HEK293 (cell line): ENCODE results near the gene CEP72.

Experiments used
- GLIS1 ChIP-seq: fragments of 450-650 bp; formaldehyde crosslinking; IDR thresholded peaks from 2 replicates; pipeline ENCODE4 v1.5.1; 2016; ENCODE audit warnings: missing biosample characterization, missing genetic modification characterization
- KLF16 ChIP-seq: fragments of 450-650 bp; formaldehyde crosslinking; IDR thresholded peaks from 2 replicates; pipeline ENCODE4 v1.5.1; 2017; ENCODE audit warnings: missing biosample characterization, missing genetic modification characterization
- MEIS1 ChIP-seq: sonication (generic); formaldehyde crosslinking; IDR thresholded peaks from 2 replicates; pipeline ENCODE4 v1.8.1; 2022; ENCODE audit warnings: missing genetic modification reagents, mild to moderate bottlenecking, borderline replicate concordance
- OVOL3 ChIP-seq: fragments of 450-650 bp; formaldehyde crosslinking; IDR thresholded peaks from 2 replicates; pipeline ENCODE4 v1.5.1; 2016; ENCODE audit warnings: missing biosample characterization, missing genetic modification characterization
- RBAK ChIP-seq: fragments of 450-650 bp; formaldehyde crosslinking; IDR thresholded peaks from 2 replicates; pipeline ENCODE4 v1.5.1; 2016; ENCODE audit warnings: missing biosample characterization, missing genetic modification characterization
- ZBTB8A ChIP-seq: fragments of 450-650 bp; formaldehyde crosslinking; IDR thresholded peaks from 2 replicates; pipeline ENCODE4 v1.5.1; 2016; ENCODE audit warnings: missing biosample characterization, missing genetic modification characterization
- ZEB2 ChIP-seq: fragments of 450-650 bp; formaldehyde crosslinking; IDR thresholded peaks from 2 replicates; pipeline ENCODE4 v1.5.1; 2016; ENCODE audit warnings: missing biosample characterization, missing genetic modification characterization
- ZIC2 ChIP-seq: fragments of 450-650 bp; formaldehyde crosslinking; IDR thresholded peaks from 2 replicates; pipeline ENCODE4 v1.5.1; 2016; ENCODE audit warnings: missing biosample characterization, missing genetic modification characterization
- ZNF184 ChIP-seq: fragments of 450-650 bp; IDR thresholded peaks from 2 replicates; pipeline ENCODE4 v1.5.1; 2018; ENCODE audit warnings: missing biosample characterization, mild to moderate bottlenecking, missing genetic modification characterization
- ZNF24 ChIP-seq: fragments of 450-650 bp; formaldehyde crosslinking; IDR thresholded peaks from 2 replicates; pipeline ENCODE4 v1.5.1; 2016; ENCODE audit warnings: missing biosample characterization, missing genetic modification characterization
- ZNF292 ChIP-seq: fragments of 450-650 bp; formaldehyde crosslinking; IDR thresholded peaks from 2 replicates; pipeline ENCODE4 v1.5.1; 2016; ENCODE audit warnings: low read depth, missing biosample characterization, missing genetic modification characterization, borderline replicate concordance
- ZNF324 ChIP-seq: fragments of 450-650 bp; formaldehyde crosslinking; IDR thresholded peaks from 2 replicates; pipeline ENCODE4 v1.5.1; 2016; ENCODE audit warnings: missing biosample characterization, missing genetic modification characterization
- ZNF335 ChIP-seq: fragments of 450-650 bp; formaldehyde crosslinking; conservative IDR thresholded peaks from 2 replicates; pipeline ENCODE4 v1.5.1; 2016; ENCODE audit warnings: missing biosample characterization, missing genetic modification characterization
- ZNF341 ChIP-seq: fragments of 450-650 bp; formaldehyde crosslinking; IDR thresholded peaks from 2 replicates; pipeline ENCODE4; 2016; ENCODE audit warnings: low read depth, missing biosample characterization, missing genetic modification characterization
- ZNF350 ChIP-seq: fragments of 450-650 bp; formaldehyde crosslinking; IDR thresholded peaks from 2 replicates; pipeline ENCODE4 v1.5.0; 2017; ENCODE audit warnings: missing biosample characterization, mild to moderate bottlenecking, missing genetic modification characterization
- ZNF366 ChIP-seq: fragments of 450-650 bp; formaldehyde crosslinking; conservative IDR thresholded peaks from 2 replicates; pipeline ENCODE4 v1.5.1; 2016; ENCODE audit warnings: missing biosample characterization, missing genetic modification characterization
- ZNF423 ChIP-seq: fragments of 450-650 bp; formaldehyde crosslinking; IDR thresholded peaks from 2 replicates; pipeline ENCODE4 v1.5.1; 2016; ENCODE audit warnings: missing biosample characterization, missing genetic modification characterization
- ZNF48 ChIP-seq: fragments of 450-650 bp; formaldehyde crosslinking; IDR thresholded peaks from 2 replicates; pipeline ENCODE4 v1.5.1; 2016; ENCODE audit warnings: missing biosample characterization, missing genetic modification characterization
- ZNF501 ChIP-seq: fragments of 450-650 bp; formaldehyde crosslinking; IDR thresholded peaks from 2 replicates; pipeline ENCODE4 v1.5.1; 2016; ENCODE audit warnings: missing biosample characterization, missing genetic modification characterization
- ZNF585B ChIP-seq: fragments of 450-650 bp; formaldehyde crosslinking; IDR thresholded peaks from 2 replicates; pipeline ENCODE4 v1.5.1; 2016; ENCODE audit warnings: missing biosample characterization, missing genetic modification characterization
- ZNF629 ChIP-seq: fragments of 450-650 bp; formaldehyde crosslinking; IDR thresholded peaks from 2 replicates; pipeline ENCODE4 v1.5.1; 2017; ENCODE audit warnings: missing biosample characterization, missing genetic modification characterization
- ZNF654 ChIP-seq: fragments of 450-650 bp; formaldehyde crosslinking; IDR thresholded peaks from 2 replicates; pipeline ENCODE4 v1.5.1; 2016; ENCODE audit warnings: low read depth, missing biosample characterization, missing genetic modification characterization
- ZNF701 ChIP-seq: fragments of 450-650 bp; formaldehyde crosslinking; IDR thresholded peaks from 2 replicates; pipeline ENCODE4 v1.5.1; 2016; ENCODE audit warnings: missing biosample characterization, missing genetic modification characterization
- ZNF777 ChIP-seq: fragments of 450-650 bp; formaldehyde crosslinking; IDR thresholded peaks from 2 replicates; pipeline ENCODE4 v1.5.1; 2017; ENCODE audit warnings: missing biosample characterization, missing genetic modification characterization, borderline replicate concordance
- ZNF843 ChIP-seq: fragments of 450-650 bp; formaldehyde crosslinking; IDR thresholded peaks from 2 replicates; pipeline ENCODE4 v1.5.1; 2016; ENCODE audit warnings: missing biosample characterization, missing genetic modification characterization
- ZXDB ChIP-seq: fragments of 450-650 bp; formaldehyde crosslinking; IDR thresholded peaks from 2 replicates; pipeline ENCODE4 v1.5.1; 2016; ENCODE audit warnings: missing biosample characterization, missing genetic modification characterization
- TF ChIP-seq, protein P1 (sequence below): fragments of 450-650 bp; formaldehyde crosslinking; IDR thresholded peaks from 2 replicates; pipeline ENCODE4 v1.5.1; 2016; ENCODE audit warnings: missing biosample characterization, missing genetic modification characterization
- TF ChIP-seq, protein P2 (sequence below): fragments of 450-650 bp; formaldehyde crosslinking; conservative IDR thresholded peaks from 2 replicates; pipeline ENCODE4 v1.5.1; 2016; ENCODE audit warnings: low read depth, missing biosample characterization, missing genetic modification characterization
- TF ChIP-seq, protein P3 (sequence below): fragments of 450-650 bp; formaldehyde crosslinking; IDR thresholded peaks from 2 replicates; pipeline ENCODE4 v1.5.1; 2016; ENCODE audit warnings: missing biosample characterization, missing genetic modification characterization

Gene CEP72

GRCh38 chr5:611731-612486 is at the start of gene CEP72 (continued):
- TF ChIP-seq, protein P1, sequence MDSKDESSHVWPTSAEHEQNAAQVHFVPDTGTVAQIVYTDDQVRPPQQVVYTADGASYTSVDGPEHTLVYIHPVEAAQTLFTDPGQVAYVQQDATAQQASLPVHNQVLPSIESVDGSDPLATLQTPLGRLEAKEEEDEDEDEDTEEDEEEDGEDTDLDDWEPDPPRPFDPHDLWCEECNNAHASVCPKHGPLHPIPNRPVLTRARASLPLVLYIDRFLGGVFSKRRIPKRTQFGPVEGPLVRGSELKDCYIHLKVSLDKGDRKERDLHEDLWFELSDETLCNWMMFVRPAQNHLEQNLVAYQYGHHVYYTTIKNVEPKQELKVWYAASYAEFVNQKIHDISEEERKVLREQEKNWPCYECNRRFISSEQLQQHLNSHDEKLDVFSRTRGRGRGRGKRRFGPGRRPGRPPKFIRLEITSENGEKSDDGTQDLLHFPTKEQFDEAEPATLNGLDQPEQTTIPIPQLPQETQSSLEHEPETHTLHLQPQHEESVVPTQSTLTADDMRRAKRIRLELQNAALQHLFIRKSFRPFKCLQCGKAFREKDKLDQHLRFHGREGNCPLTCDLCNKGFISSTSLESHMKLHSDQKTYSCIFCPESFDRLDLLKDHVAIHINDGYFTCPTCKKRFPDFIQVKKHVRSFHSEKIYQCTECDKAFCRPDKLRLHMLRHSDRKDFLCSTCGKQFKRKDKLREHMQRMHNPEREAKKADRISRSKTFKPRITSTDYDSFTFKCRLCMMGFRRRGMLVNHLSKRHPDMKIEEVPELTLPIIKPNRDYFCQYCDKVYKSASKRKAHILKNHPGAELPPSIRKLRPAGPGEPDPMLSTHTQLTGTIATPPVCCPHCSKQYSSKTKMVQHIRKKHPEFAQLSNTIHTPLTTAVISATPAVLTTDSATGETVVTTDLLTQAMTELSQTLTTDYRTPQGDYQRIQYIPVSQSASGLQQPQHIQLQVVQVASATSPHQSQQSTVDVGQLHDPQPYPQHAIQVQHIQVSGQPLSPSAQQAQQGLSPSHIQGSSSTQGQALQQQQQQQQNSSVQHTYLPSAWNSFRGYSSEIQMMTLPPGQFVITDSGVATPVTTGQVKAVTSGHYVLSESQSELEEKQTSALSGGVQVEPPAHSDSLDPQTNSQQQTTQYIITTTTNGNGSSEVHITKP (tag by site-specific recombination) = peak; percentile 94
- TF ChIP-seq MEIS1 (CRISPR knock-in tag) = no peak
- TF ChIP-seq ZXDB = peak; percentile 59; the same call in 1 of the 2 replicates
- 0 out of 2 replicates have a peak, but pooled peaks have one; percentile 32 for TF ChIP-seq ZNF501 (tag by site-specific recombination)
- 0 out of 2 replicates have a peak, but pooled peaks have one; percentile 11 for TF ChIP-seq ZBTB8A
- no peak for TF ChIP-seq OVOL3 (tag by site-specific recombination)
- TF ChIP-seq ZNF777 (tag by site-specific recombination) = peak; percentile 74
- no peak for TF ChIP-seq ZNF366
- peak; percentile 46; the same call in 1 of the 2 replicates for TF ChIP-seq ZNF341 (tag by site-specific recombination)
- no peak for TF ChIP-seq ZNF629
- no peak for TF ChIP-seq ZNF350 (tag by site-specific recombination)
- peak; percentile 71 for TF ChIP-seq GLIS1
- no peak for TF ChIP-seq KLF16
- TF ChIP-seq ZNF292 (tag by site-specific recombination) = no peak
- TF ChIP-seq ZEB2 (tag by site-specific recombination) = peak; percentile 42; the same call in 1 of the 2 replicates
- TF ChIP-seq ZNF701 = no peak
- no peak for TF ChIP-seq RBAK (tag by site-specific recombination)
- TF ChIP-seq ZNF843 (tag by site-specific recombination) = no peak
- TF ChIP-seq ZNF423 (tag by site-specific recombination) = no peak
- TF ChIP-seq ZNF48 (tag by site-specific recombination) = no peak
- no peak for TF ChIP-seq ZNF184 (tag by site-specific recombination)
- TF ChIP-seq ZNF654 (tag by site-specific recombination) = no peak
- no peak for TF ChIP-seq ZNF585B (tag by site-specific recombination)
- TF ChIP-seq, protein P2, sequence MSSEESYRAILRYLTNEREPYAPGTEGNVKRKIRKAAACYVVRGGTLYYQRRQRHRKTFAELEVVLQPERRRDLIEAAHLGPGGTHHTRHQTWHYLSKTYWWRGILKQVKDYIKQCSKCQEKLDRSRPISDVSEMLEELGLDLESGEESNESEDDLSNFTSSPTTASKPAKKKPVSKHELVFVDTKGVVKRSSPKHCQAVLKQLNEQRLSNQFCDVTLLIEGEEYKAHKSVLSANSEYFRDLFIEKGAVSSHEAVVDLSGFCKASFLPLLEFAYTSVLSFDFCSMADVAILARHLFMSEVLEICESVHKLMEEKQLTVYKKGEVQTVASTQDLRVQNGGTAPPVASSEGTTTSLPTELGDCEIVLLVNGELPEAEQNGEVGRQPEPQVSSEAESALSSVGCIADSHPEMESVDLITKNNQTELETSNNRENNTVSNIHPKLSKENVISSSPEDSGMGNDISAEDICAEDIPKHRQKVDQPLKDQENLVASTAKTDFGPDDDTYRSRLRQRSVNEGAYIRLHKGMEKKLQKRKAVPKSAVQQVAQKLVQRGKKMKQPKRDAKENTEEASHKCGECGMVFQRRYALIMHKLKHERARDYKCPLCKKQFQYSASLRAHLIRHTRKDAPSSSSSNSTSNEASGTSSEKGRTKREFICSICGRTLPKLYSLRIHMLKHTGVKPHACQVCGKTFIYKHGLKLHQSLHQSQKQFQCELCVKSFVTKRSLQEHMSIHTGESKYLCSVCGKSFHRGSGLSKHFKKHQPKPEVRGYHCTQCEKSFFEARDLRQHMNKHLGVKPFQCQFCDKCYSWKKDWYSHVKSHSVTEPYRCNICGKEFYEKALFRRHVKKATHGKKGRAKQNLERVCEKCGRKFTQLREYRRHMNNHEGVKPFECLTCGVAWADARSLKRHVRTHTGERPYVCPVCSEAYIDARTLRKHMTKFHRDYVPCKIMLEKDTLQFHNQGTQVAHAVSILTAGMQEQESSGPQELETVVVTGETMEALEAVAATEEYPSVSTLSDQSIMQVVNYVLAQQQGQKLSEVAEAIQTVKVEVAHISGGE (tag by site-specific recombination) = peak; percentile 29; the same call in 1 of the 2 replicates
- TF ChIP-seq ZNF24 = 0 out of 2 replicates have a peak, but pooled peaks have one; percentile 42
- peak; percentile 71 for TF ChIP-seq ZIC2 (tag by site-specific recombination)
- TF ChIP-seq ZNF335 = peak; percentile 87
- TF ChIP-seq, protein P3, sequence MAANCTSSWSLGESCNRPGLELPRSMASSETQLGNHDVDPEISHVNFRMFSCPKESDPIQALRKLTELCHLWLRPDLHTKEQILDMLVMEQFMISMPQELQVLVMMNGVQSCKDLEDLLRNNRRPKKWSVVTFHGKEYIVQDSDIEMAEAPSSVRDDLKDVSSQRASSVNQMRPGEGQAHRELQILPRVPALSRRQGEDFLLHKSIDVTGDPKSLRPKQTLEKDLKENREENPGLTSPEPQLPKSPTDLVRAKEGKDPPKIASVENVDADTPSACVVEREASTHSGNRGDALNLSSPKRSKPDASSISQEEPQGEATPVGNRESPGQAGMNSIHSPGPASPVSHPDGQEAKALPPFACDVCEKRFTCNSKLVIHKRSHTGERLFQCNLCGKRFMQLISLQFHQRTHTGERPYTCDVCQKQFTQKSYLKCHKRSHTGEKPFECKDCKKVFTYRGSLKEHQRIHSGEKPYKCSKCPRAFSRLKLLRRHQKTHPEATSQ = no peak
- no peak for TF ChIP-seq ZNF324 (tag by site-specific recombination)
